ENCODE data around the gene LRRC74B.
"Not testable (repeated sequence)": the region's sequence is repeated elsewhere in the genome, so short reads cannot be mapped to it uniquely, and the experiment has no call there.

LRRC74B gene

DNA sequence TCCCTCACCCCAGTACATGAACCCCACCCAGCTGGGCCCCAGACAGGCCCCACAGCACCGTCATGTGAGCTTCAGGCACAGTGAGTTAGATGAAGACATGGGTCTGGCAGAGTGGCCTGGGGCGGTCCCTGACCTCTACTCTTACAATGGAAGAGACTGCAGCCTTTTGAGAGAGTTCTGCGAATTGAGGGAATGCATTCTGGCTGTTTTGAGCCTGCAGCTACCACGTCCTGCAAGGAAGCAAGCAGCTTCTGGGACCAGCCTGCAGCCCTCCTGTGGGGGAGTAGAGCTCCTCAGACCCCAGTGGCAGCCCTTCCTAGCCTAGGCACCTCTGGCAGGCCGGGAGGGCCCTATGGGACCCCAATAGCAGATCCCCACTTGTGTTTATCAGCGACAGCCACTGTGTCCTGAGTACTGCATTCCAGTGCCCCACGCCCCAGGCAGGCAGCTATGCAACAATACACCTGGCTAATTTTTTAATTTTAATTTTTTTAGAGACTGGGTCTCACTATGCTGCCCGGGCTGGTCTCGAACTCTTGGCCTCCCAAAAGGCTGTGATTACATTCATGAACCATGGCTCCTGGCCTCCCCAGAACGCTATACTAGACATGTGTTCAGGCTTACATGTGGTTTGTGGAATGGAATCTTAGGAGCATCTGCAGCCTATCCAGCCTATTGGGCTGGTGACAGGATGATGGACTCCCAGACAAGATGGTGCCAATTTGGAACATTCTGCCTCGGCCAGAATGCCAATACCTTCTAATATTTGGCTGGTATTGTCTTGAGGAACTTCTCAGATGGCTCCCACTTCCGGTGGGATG lies 12.7 kb upstream of the LRRC74B start:
- DNase-seq = no peak

DNA sequence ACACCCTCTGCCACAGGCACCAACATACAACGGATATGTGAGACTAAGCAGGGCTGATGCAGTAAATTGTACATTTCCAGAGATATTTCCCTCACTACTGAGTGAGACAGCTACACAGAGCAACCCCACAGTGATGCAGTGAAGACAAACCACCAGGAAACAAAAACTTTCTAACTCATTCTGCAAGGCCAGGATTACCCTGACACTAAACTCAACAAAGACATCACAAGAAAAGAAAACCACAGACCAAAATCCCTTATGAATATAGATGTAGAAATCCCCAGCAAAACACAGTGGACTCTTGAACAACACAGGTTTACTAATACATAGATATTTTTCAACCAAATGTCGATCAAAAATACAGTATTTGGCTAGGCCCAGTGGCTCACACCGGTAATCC lies 11.9 kb upstream of the LRRC74B start:
- peak; percentile 10 for DNase-seq

DNA sequence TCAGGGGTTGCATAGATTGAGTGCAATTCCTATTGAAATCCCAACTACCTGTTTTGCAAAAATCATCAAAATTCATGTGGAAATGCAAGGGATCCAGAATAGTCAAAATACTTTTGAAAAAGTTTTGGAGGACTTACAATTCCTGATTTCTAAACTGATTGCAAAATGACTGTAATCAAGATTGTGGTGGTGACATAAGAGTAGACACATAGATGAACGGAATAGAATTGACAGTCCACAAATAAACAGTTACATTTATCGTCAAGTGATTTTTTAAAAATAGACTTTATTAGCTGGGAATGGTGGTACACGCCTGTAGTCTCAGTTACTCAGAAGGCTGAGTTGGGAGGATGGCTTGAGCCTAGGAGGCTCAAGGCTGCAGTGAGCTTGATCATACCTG lies 10.8 kb upstream of the LRRC74B start:
- no peak for DNase-seq

DNA sequence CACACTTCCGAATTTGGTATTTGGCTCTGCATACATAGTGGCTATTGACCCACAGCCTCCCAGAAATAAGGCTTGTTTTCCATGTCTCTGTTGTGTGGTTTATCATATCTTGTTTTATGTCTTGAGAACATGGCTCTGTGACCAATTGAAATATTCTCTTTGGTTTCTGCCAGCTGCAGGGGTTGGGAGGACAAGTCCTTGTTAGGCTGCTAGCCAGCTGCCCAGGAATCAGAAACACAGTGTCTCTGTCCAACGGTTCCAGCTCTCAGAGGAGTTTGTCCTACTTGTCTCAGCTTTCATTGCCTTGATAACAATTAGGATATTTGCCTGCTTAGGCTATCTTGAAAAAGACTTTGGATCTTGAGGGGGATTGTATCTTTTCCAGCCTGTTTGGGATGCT lies 7.3 kb upstream of the LRRC74B start:
- no peak for DNase-seq

DNA sequence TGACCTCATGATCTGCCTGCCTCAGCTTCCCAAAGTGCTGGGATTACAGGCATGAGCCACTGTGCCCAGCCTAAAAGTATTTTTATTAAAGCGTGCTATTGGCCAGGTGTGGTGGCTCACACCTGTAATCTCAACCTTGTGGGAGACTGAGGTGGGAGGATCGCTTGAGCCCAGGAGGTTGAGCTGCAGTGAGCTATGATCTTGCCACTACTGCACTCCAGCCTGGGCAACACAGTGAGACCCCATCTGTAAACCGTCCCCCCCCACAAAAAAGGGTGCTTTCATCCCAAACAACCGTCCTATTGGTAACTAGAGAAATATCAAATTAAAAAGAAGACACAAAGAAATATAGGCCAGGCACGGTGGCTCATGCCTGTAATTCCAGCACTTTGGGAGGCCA lies 6.6 kb upstream of the LRRC74B start:
- DNase-seq = not testable (repeated sequence)

DNA sequence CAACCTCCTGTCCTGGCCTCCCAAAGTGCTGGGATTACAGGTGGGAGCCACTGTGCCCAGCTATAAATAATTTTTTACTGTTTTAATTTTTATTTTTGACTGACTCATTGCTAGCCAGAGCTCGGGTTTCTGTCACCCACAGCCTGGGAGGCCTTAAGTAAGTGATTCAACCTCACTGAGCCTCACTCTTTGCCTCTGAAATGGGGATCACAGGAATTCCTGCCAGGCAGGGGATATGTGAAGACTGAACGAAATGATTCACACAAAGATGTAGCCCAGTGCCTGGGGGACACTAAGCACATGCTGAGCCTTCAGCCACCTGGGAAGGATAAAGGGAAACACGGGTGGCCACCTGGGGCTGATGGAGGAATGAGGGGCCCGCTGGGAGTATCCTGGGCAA lies 3.8 kb upstream of the LRRC74B start:
- DNase-seq = no peak

DNA sequence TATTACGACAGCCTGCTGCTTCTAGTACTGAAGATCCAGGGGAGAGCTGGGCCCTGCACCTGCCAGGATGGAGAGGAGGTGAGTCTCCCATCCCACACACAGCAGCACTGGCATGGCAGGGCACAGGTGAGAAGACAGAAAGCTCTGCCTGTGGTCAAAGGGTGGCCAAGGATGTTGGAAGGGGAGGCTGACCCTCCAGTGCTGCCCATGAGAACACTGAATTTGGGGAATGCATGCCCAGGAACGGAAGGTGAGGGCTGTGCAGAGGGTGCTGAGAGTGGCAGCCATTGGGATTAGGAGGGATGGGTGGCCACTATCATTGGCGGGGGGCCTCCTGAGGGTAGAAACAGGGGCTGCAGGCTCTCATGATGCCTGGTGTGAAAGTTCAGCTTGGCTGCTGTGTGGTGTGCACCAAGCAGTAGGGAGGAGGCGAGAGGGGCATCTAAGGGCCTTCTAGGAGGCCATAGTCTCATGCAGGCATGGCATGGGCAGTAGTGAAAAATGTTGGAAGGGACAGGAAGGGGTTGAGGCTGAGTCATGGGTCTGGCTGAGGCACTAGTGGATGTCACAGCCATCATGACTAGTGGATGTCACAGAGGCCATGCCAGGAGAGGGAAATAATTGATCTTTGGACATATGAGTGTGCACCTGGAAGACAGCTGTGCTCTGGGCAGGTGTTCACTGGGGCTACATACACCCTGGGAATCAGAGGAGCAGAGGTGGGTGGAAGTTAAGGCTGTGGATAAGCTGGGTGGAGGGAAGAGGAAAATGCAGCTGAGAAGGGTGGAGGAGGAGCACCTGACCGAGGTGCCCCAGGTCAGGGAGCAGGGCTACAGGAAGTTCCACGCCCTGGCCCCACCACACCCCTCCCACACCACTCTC lies 2.5 kb upstream of the LRRC74B start:
- DNase-seq = no peak

DNA sequence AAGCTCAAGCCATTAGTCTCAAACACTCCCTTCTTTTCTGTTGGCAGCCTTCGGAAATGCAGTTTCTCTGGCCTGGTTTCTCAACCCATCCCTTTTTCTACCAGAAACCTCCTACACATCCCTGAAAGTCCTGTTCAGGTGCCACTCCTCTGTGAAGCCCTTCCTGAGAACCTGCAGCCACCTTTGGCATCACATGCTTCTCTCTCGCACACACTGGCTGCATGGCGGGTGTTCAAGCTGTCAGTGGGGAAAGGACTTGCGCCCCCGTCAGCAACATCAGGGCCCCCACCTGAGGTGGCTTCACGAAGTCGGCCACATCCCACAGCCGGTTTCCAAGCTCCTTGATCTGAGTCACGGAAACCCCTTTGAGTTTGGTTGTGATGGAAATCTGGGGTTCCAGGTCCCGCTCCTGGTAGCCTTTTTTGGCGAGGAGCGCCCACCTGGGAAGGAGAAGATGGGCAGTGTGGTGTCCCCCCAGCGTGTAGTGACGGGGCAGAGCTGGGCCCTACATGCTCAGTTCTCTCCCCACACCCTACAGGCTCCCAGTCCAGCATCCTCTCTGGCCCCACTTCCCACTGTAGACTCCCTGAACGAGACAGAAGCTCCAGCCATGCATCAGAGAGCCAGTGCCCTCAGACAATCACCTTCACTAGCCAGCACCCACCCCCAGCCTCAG lies 1.7 kb upstream of the LRRC74B start:
- DNase-seq = no peak

DNA sequence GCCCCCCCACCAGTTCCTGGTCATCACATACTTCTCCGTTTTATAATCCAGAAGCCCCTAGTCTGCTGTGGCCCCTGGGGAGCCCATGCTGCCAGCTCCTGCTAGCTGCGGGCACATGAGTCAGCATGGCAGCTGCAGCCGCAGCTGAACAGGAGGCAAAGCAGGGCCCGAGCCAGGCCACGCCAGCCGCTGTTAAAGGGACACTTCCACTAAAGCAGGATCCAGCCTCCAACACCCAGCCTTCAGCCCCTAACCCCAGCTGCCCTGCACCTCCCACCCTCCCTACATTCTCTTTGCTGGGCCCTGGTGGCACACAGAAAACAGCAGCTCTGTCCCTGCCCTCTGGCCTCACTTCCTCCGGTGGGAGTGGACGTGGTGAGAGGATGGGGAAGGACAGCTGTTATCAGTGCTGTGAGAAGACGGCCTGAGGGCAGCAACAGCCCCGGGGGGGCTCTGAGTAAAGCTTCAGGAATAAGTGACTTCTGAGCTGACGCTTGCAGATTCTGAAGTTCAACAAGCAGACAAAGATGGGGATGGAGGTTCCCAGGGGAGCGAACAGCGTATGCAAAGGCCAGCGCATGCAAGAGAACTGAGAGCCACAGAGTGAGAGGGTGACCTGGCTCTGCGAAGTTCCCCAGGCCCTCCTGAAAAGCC lies 688 bp upstream of the LRRC74B start:
- no peak for DNase-seq

DNA sequence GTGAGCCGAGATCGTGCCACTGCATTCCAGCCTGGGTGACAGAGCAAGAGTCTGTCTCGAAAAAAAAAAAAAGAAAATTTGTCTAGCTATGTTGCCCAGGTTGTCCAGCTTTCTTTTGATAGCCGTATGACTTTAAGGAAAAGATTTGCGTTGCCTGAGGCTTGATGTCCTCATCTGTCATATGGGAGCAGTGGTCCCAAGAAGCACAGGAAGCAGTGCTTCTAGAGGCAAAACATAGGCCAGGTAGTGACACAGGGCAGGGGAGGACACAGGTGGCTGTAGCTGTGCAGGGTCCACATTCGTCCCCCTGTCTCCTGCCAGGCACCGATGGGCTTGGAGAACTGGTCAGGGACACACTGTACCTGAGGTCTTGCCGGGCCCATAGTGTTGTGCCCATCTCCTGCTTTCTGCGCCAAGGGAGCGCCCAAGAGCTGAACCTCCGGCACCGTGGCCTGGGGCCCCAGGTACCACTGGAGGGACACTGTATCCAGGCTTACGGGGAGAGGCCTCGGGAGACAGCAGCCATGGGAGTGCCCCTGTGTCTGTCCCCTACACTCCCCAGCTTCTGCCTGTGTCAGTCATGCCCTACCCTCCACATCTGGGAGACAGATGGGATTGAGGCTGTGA lies 1.4 kb downstream of the LRRC74B start:
- DNase-seq = no peak

DNA sequence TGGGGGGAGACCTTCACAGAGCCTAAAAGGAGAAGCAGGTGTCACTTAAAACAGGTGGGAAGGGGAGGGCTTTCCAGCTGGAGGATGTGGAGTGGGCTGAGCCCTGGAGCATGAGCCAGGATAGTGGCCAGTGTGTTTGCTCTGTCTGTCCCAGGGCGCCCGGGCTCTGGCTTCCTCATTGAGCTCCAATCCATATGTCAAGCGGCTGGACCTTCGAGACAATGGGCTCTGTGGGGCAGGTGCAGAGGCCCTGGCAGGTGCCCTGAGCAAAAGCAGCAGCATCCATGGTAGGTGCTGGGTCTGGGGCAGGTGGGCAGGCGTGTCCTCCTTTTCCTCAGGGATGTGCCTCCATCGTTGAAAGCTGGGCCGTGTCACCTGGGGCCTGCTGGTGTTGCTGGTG lies 2.0 kb downstream of the LRRC74B start:
- DNase-seq = no peak

DNA sequence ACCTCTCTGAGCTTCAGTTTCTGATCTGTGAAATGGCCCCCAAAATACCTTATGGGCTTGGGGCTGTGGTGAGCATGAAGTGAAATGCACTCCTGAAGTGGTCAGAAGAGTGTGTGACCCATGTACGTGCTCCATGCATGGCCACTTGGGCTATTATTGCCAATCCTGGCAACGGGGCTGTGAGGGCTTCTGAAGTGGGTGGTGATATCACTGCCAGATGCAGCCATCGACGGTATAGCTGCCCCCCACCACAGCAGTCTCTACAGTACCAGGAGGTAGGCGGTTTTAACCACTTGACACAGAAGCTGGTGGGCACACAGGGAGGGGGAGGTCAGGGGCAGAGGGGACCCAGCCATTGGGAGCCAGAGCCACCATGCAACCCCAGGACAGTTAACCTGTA lies 2.7 kb downstream of the LRRC74B start:
- not testable (repeated sequence) for DNase-seq

DNA sequence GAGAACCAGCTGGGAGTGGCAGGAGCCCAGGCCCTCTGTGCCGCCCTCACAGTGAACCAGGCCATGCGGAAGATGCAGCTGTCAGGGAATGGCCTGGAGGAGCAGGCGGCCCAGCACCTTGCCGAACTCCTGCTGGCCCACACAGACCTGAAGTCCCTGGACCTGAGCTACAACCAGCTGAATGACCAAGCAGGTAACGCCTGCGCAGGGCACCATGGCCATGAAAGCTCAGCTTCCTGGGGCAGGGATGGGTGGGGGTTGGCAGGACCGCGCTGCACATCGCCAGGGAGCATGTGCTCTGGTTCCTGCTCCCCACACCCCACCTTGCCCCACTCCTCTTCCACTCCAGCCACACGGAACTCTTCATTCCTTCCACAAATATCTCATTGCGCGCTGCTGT lies 3.2 kb downstream of the LRRC74B start:
- DNase-seq = not testable (repeated sequence)

DNA sequence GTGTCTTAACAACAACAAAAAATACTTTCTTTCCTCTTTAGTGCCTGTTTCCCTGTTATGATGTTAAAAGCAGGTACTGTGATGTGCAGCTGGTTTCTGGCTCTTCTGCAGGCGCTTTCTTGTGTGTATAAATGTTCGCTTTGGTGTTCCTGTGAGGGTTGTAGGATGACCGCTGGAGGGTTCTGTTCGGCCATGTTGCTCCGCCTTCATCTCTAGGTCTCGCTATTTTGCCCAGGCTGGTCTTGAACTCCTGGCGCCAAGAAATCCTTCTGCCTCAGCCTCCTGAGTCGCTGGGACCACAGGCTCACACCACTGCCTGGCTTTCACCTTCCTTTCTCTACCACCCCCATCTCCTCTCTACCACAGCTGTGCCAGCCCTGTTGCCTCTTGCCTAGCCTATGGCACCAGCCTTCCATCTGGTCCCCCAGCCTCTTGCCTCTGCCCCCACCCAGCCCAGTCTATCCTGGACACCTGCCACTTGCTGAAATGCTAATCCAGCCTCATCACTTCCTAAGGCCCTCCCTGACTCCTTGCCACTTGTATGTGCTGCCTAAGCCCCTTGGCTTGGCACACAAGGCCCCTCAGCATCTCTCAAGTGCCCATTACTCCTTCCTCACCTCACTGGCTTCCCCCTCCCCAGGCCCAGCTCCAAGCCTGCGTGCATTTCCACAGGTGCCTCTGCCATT lies 5.5 kb downstream of the LRRC74B start:
- DNase-seq = no peak

DNA sequence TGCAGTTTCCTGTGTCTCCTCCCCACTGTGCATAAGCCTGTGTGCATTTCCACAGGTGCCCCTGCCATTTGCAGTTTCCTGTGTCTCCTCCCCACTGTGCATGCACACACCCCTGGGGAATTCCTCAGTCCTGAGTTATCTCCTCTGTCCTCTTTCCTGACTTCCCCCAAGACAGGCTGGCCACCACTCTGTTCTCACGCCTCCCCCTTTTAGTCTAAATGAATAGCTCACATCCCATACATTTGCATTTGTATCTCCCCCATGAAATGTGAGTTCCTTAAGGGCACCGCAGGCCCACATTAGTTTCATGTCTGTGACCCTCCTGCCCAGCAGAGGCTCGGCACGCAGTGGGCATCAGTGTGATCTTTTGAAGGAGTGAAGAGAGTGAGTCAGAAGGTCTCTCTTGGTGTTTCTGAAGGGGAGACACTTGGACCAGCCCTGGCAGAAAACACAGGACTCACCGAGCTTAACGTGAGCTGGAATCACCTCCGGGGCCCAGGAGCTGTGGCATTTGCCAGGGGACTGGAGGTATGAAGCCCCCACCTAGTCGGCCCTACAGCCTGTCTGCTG lies 6.2 kb downstream of the LRRC74B start:
- DNase-seq = no peak

DNA sequence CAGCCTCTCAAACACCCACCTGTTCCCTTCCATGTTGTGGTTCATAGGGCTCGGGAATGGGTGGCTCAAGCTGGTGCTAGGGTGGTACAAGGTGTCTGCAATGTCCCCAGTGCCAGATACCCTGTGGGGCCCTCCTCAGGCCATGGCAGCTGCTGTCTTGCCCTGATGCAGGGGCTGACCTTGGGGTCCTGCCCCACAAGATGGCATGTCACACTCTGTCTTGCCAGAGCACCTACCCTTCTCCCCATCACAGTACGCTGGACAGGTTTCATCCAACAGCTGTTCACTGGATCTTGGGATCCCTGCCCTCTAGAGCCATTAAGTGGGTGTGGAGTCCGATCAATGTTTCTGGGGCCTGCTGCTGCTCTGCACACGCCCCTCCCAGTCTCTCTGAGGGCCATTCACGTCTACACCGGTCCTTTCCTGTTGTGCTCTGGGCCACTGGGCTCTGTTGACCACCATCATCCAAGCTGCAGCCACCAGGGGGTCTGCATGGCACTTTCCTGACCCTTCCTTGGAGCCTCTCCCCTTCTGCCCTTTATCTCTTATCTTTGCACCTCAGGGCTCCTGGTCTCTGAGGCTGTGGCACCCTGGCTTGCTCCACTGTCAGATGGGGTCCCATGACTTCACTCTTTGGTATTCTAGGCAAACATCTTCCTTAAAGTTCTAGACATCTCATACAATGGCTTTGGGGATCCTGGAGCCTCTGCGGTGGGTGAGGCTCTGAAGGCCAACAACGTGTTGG lies 7.1 kb downstream of the LRRC74B start:
- no peak for DNase-seq

DNA sequence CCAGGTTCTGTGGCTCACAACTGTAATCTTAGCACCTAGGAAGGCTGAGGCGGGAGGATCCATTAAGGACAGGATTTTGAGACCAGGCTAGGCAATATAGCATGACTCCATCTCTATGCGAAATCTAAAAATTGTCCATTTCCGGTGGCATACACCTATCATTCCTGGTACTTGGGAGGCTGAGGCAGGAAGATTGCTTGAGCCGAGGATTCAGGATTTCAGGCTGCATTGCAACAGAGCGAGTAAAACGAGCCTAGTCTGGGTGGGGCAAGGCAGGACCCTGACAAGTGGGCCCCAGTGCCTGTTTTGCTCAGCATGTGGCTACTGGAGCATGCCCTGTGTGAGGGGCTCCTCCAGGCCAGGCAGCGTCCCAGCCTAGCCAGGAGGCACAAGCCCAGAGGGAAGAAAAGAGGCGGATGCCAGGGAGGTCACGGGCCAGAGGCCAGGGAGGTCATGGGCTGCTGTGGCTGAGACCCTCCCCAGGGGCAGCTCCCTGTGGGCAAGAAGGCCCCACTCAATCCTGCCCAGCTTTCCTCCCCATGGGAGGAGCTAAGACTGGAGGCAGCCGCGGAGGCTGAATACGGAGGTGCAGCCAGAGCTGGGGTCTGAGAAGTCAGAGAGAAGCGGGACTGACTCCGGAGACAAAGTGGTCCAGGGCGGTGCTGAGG lies 8.4 kb downstream of the LRRC74B start:
- DNase-seq = no peak

DNA sequence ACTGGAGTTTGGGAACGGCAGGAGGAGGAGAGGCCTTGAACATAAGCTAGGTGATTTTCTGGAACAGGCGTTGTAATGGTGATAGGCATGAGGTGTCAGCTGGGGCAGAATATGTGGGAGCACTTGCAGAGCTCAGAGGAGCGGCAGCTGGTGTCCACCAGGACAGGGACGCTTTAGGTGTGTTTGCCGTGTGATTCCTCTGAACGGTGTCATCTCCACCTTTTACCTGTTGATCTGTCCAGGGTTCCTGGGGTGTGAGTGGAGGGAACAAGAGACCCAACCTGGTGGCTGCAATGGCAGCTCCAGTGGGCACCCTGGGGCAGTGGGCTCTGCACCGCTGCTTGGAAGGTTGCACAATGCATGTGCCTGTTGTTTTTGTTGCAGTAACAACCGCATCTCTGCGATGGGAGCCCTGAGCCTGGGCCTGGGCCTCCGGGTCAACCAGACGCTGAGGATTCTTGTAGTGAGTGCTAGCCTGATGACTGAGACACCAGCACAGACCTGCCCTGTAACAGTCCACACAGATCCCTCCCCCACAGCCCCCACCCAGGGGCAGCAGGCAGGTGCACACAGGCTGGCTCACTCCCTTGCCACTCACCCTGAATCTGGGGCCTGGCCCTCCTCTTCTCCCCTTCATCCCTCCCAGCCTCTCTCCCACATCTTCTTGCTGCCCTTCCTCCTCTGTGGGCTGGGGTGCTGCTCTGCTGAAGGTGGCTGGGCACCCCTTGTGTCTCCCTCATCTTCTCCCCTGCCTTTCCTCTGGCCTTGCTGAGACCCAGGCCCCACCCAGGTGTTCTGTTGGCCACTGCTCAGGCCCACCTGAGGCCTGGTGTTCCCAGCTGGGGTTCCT lies 9.2 kb downstream of the LRRC74B start:
- no peak for DNase-seq

DNA sequence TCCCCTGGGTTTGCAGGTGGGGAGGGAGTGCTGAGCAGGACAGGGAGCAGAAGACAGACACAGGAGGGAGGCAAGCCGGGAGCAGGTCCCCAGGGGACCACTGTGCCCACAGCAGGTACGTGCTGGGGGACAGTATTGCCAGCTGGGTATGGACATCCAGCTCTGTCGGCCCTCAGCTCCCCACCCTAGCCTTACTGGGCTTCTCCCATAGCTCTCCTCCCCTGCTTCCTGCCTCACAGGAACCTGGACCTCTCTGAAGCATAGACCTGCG lies 9.8 kb downstream of the LRRC74B start:
- DNase-seq = no peak

Measured in activated CD4-positive, alpha-beta T cell treated with anti-CD3 and anti-CD28 coated beads, Interleukin-2, Interleukin-6, amounts not matched to agents 100 ng/mL and 50 ng/mL, durations not matched to agents 16 hours and 8 hours (primary cell).